Heart left ventricle (tissue), 16 donors: ENCODE measurements around the gene DMWD. TPM values are rescaled to one million over a fixed set of nuclear protein-coding genes. Genes with fewer than 3 reads are reported as not detected.

Source experiments
- ATAC-seq, 4 donors: fragments of 200-7000 bp; cut with Tn5 transposase; one replicate each; pipeline ENCODE4 v1.9.1; 2020 to 2022; ENCODE audit warnings: moderate library complexity in 4 of 4, mild to moderate bottlenecking in 3 of 4, moderate number of reproducible peaks in 1 of 4
- DNase-seq, 5 donors: peaks; one replicate each; pipeline ENCODE4 v3.0.0-alpha.2; 2020
- H3K27ac ChIP-seq, 12 donors: fragments of 200-600 bp; sonication (generic) in 4 of 12; one replicate each; pipeline versions ENCODE4 v1.5.0 to v1.8.0; 2016 to 2022; ENCODE audit warnings: mild to moderate bottlenecking in 2 of 12
- H3K27me3 ChIP-seq, 9 donors: fragments of 200-600 bp; sonication (generic) in 2 of 9; one replicate each; pipeline versions ENCODE4 v1.5.1 to v1.8.0; 2016 to 2022; ENCODE audit warnings: mild to moderate bottlenecking in 3 of 9
- H3K36me3 ChIP-seq, 9 donors: fragments of 200-600 bp; sonication (generic) in 2 of 9; one replicate each; pipeline versions ENCODE4 v1.5.0 to v1.8.0; 2018 to 2022; ENCODE audit warnings: mild to moderate bottlenecking in 2 of 9
- H3K4me1 ChIP-seq, 12 donors: fragments of 200-600 bp; sonication (generic) in 4 of 12; one replicate each; pipeline versions ENCODE4 v1.5.0 to v1.8.0; 2016 to 2022; ENCODE audit warnings: mild to moderate bottlenecking in 3 of 12
- H3K4me3 ChIP-seq, 12 donors: fragments of 200-600 bp; sonication (generic) in 4 of 12; one replicate each; pipeline versions ENCODE4 v1.5.0 to v1.8.0; 2017 to 2022; ENCODE audit warnings: mild to moderate bottlenecking in 9 of 12, moderate library complexity in 4 of 12
- H3K9me3 ChIP-seq, 12 donors: fragments of 200-600 bp; sonication (generic) in 4 of 12; one replicate each; pipeline versions ENCODE4 v1.5.0 to v1.8.0; 2016 to 2022; ENCODE audit warnings: mild to moderate bottlenecking in 1 of 12
- CTCF ChIP-seq, 12 donors: fragments of 200-600 bp; sonication (generic) in 4 of 12; IDR thresholded peaks; one replicate each; pipeline versions ENCODE4 v1.5.0 to v1.8.0; 2018 to 2022; ENCODE audit warnings: antibody characterized with exemption in 12 of 12, mild to moderate bottlenecking in 5 of 12
- POLR2A ChIP-seq, 2 donors: fragments of 450-650 bp; IDR thresholded peaks; one replicate each; pipeline ENCODE4 v1.6.1; 2017; ENCODE audit warnings: antibody characterized with exemption in 2 of 2, mild to moderate bottlenecking in 2 of 2, moderate library complexity in 2 of 2
- WGBS, 4 donors: extraction: QIAGEN DNeasy Blood & Tissue Kit in 2 of 4; methylation state at CpG; one replicate each; pipeline versions ENCODE4 v1.1.5 to v1.1.7; 2013 to 2018; 5-methylcytosine and 5-hydroxymethylcytosine counted together
- intact Hi-C, 10 donors: fragments of 100-400 bp; cut with DNase I; formaldehyde crosslinking; loops; one replicate each; pipeline versions ENCODE4 v1.11.1 to v1.14.2; 2022
- polyA plus RNA-seq, 2 donors: library from polyadenylated mRNA; stranded (reverse); fragments of 200-250 nt; gene quantifications; one replicate each; pipeline ENCODE4 v1.2.3, GENCODE V29; 2013
- total RNA-seq, 9 donors: library from RNA; depleted of rRNA in 2 of 9; stranded (reverse); fragments of >200 nt in 2 of 9; fragmentation: NEBNext Ultra II Directional in 3 of 9; extraction: Animal tissue kit (Norgen Biotek cat#: 25700) in 3 of 9; gene quantifications; one replicate each; pipeline versions ENCODE4 v1.1.0 to v1.2.4, GENCODE V29; 2016 to 2023
- donor health status: ischemic (EF 13 %, LVEDD 7.1; RV severe dilation, severe dysfunction).
- donor health status: healthy with polysubstance abuse.
- donor health status: DM: no; HTN: yes; CAD: no.
- donor health status: DM: no; HTN: no; CAD: no.
- donor health status: ischemic (EF 25% LVEDD 6.9; RV normal size, moderate dysfunction).
- donor health status: ischemic (EF 25% LVEDD 5.7; RV mildly dilated, moderate dysfunction).
- donor health status: healthy.
- donor health status: DM: yes; HTN: yes; CAD: no.
- donor health status: ischemic (EF 35%, LVEDD 5.7; RV mildly dilated, moderate dysfunction).
- donor health status: nonischemic (EF 11% LVEDD 7.7; RV severe dilation, severe dysfunction).
- donor health status: DM: yes; HTN: yes; CAD: no.
- donor health status: PGD.
- donor health status: ischemic (EF 29% LVEDD 5.4; RV normal size, mild dysfunction).
- donor health status: nonischemic (EF 23%, LVEDD 6.1; RV moderate dilation, normal function).

Gene DMWD
- total and polyA plus RNA-seq, 11 donors = 41.8 to 109 (median 67.3) TPM

GRCh38 chr19:45739498-45740439, 52.9 kb downstream of the DMWD start:
- Histone ChIP-seq H3K4me1 (peaks cover 0 to 8% (median 0%) of the 10 kb centered on the region in 12 donors), H3K9me3 (no peaks in the 10 kb centered on the region), H3K36me3 (no peaks in the 10 kb centered on the region), H3K4me3 (no peak overlapping the region), H3K27me3 (peaks cover 0 to 5% (median 0%) of the 10 kb centered on the region in 9 donors), H3K27ac (no peak overlapping the region)
- no peak for DNase-seq
- 87 to 89% (median 88%) methylated on average over 10 of the region's 10 CpGs for WGBS, 4 donors
- ATAC-seq = no peak
- intact Hi-C loops = no loop called here
- no peak for TF ChIP-seq POLR2A (IDR thresholded peaks at IDR 0.05)
- TF ChIP-seq CTCF (IDR thresholded peaks at IDR 0.05) = no peak

- Histone ChIP-seq H3K4me1 (peaks cover 0 to 21% (median 12%) of the 10 kb centered on the region in 12 donors), H3K27me3 (no peaks in the 10 kb centered on the region), H3K36me3 (no peaks in the 10 kb centered on the region), H3K27ac (no peak within 1 kb of the TSS), H3K9me3 (no peaks in the 10 kb centered on the region), H3K4me3 (no peak within 1 kb of the TSS)
- ATAC-seq (no peak), DNase-seq (no peak)
- intact Hi-C loops = loop anchor here in 7 of 10 donors (5.0 kb wide), 2 partner anchors 34 to 41 kb away; partner anchors contain the start of genes SIX5 (in 6 of the 7), QPCTL (in 1 of the 7) and SNRPD2 (in 1 of the 7)
- no peak for TF ChIP-seq POLR2A (IDR thresholded peaks at IDR 0.05)
- TF ChIP-seq CTCF (IDR thresholded peaks at IDR 0.05) = no peak
- WGBS, 4 donors = 90 to 95% (median 91%) methylated on average over 41 to 59 of the region's 59 CpGs
Measured at GRCh38 chr19:45733160-45733810, 59.4 kb downstream of the DMWD start, which contains the start of gene MEIOSIN. TSS of gene MEIOSIN (plus strand) at chr19:45733439. CDS start at chr19:45735377, 1,938 bp downstream.

Other genes with a start within 250 kb of the DMWD start
- gene OPA3, start 208.0 kb downstream of the DMWD start, total RNA-seq = 10 to 100 TPM; 21.3 to 30.4 (median 22.5) TPM
- 10 to 100 TPM; 13.1 to 22.3 TPM for gene OPA3, start 208.0 kb downstream of the DMWD start, polyA plus RNA-seq
- gene GPR4, start 190.6 kb downstream of the DMWD start, total RNA-seq = 10 to 100 TPM in 3 of 9 donors, 1 to 10 TPM in 6; 2.7 to 36.0 (median 4.3) TPM
- gene GPR4, start 190.6 kb downstream of the DMWD start, polyA plus RNA-seq = 1 to 10 TPM; 5.1 to 6.9 TPM
- 10 to 100 TPM; 22.4 to 50.2 (median 44.1) TPM for gene EML2, start 153.4 kb downstream of the DMWD start, total RNA-seq
- 10 to 100 TPM; 19.0 to 23.2 TPM for gene EML2, start 153.4 kb downstream of the DMWD start, polyA plus RNA-seq
- 1 to 10 TPM in 7 of 9 donors, under 1 TPM in 2; 0.64 to 7.1 (median 4.8) TPM for gene GIPR, start 124.6 kb downstream of the DMWD start, total RNA-seq
- gene GIPR, start 124.6 kb downstream of the DMWD start, polyA plus RNA-seq = 1 to 10 TPM; 1.9 to 8.1 TPM
- gene SNRPD2, start 100.9 kb downstream of the DMWD start, total RNA-seq = 100 to 1,000 TPM; 149 to 343 (median 248) TPM
- gene SNRPD2, start 100.9 kb downstream of the DMWD start, polyA plus RNA-seq = 100 to 1,000 TPM; 318 to 343 TPM
- gene QPCTL, start 100.2 kb downstream of the DMWD start, total RNA-seq = 1 to 10 TPM; 1.5 to 5.5 (median 2.8) TPM
- gene QPCTL, start 100.2 kb downstream of the DMWD start, polyA plus RNA-seq = 1 to 10 TPM; 2.9 to 4.5 TPM
- gene FBXO46, start 61.9 kb downstream of the DMWD start, total RNA-seq = 10 to 100 TPM in 6 of 9 donors, 1 to 10 TPM in 3; 9.1 to 17.8 (median 10.3) TPM
- 1 to 10 TPM; 7.2 TPM for gene FBXO46, start 61.9 kb downstream of the DMWD start, polyA plus RNA-seq
- not detected for gene MEIOSIN, start 59.4 kb downstream of the DMWD start, total RNA-seq
- gene MEIOSIN, start 59.4 kb downstream of the DMWD start, polyA plus RNA-seq = not detected
- gene SIX5, start 23.6 kb downstream of the DMWD start, total RNA-seq = 10 to 100 TPM; 16.2 to 24.0 (median 22.9) TPM
- 10 to 100 TPM; 13.7 to 21.9 TPM for gene SIX5, start 23.6 kb downstream of the DMWD start, polyA plus RNA-seq
- 100 to 1,000 TPM; 131 to 778 (median 273) TPM for gene DMPK, start 10.4 kb downstream of the DMWD start, total RNA-seq
- 100 to 1,000 TPM; 382 to 458 TPM for gene DMPK, start 10.4 kb downstream of the DMWD start, polyA plus RNA-seq
- not detected for gene RSPH6A, start 22.5 kb upstream of the DMWD start, total RNA-seq
- not detected for gene RSPH6A, start 22.5 kb upstream of the DMWD start, polyA plus RNA-seq
- 10 to 100 TPM; 21.9 to 47.7 (median 34.8) TPM for gene SYMPK, start 70.3 kb upstream of the DMWD start, total RNA-seq
- 10 to 100 TPM; 32.4 to 34.3 TPM for gene SYMPK, start 70.3 kb upstream of the DMWD start, polyA plus RNA-seq
- not detected for gene FOXA3, start 71.5 kb upstream of the DMWD start, total RNA-seq
- under 1 TPM in 1 of 2 donors, not detected in 1; 0.07 TPM for gene FOXA3, start 71.5 kb upstream of the DMWD start, polyA plus RNA-seq
- gene IRF2BP1, start 93.3 kb upstream of the DMWD start, total RNA-seq = 10 to 100 TPM; 17.7 to 40.0 (median 19.6) TPM
- 10 to 100 TPM; 13.6 to 14.5 TPM for gene IRF2BP1, start 93.3 kb upstream of the DMWD start, polyA plus RNA-seq
- 10 to 100 TPM in 5 of 9 donors, 1 to 10 TPM in 4; 8.3 to 16.0 (median 10.6) TPM for gene MYPOP, start 109.8 kb upstream of the DMWD start, total RNA-seq
- 1 to 10 TPM; 7.9 to 8.7 TPM for gene MYPOP, start 109.8 kb upstream of the DMWD start, polyA plus RNA-seq
- not detected for gene NANOS2, start 121.9 kb upstream of the DMWD start, total RNA-seq
- not detected for gene NANOS2, start 121.9 kb upstream of the DMWD start, polyA plus RNA-seq
- 10 to 100 TPM in 1 of 9 donors, 1 to 10 TPM in 8; 2.2 to 10.0 (median 4.8) TPM for gene NOVA2, start 181.0 kb upstream of the DMWD start, total RNA-seq
- 1 to 10 TPM; 2.6 to 5.2 TPM for gene NOVA2, start 181.0 kb upstream of the DMWD start, polyA plus RNA-seq
- 10 to 100 TPM in 2 of 9 donors, 1 to 10 TPM in 7; 4.1 to 13.7 (median 7.1) TPM for gene CCDC61, start 202.6 kb upstream of the DMWD start, total RNA-seq
- 1 to 10 TPM; 6.4 to 6.8 TPM for gene CCDC61, start 202.6 kb upstream of the DMWD start, polyA plus RNA-seq
- 1 to 10 TPM in 1 of 9 donors, under 1 TPM in 2, not detected in 6; 0.43 to 3.9 (median 0.63) TPM for gene PGLYRP1, start 230.2 kb upstream of the DMWD start, total RNA-seq
- gene PGLYRP1, start 230.2 kb upstream of the DMWD start, polyA plus RNA-seq = under 1 TPM in 1 of 2 donors, not detected in 1; 0.24 TPM
- not detected for gene IGFL4, start 248.2 kb upstream of the DMWD start, total RNA-seq
- not detected for gene IGFL4, start 248.2 kb upstream of the DMWD start, polyA plus RNA-seq